ENCODE results near the gene SSBP3.

SSBP3 gene

DNA sequence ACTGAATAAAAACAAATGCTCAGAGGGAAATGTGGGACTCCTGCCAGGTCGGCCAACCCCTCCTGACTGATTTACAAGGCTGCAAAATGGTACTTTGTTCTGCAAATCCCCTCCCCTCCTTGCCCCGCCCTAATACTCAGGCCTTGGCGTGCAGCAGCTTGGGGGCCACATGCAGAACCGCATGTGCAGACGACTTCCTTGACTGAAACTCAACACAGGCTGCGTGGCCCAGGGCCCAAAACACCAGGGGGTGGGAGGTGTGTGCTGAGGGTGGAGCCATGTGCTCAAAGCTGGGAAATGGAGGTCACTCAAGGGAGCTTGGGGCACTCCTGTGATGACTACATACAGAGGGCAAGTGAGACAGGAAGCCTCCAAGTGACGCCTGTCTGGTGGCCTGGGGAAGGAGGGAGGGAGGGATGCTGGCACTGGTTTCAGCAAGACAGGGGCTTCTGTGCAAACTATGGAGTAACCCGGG is 119.0 kb downstream of the SSBP3 start:
- DNase-seq (ENCODE audit: low read depth), result peak; percentile 95
- H3K4me3 ChIP-seq (ENCODE audit: low read depth, low read length), result no peak overlapping the region
- TF ChIP-seq CTCF (conservative IDR thresholded peaks at IDR 0.05; ENCODE audit: low read depth, low read length), result no peak

DNA sequence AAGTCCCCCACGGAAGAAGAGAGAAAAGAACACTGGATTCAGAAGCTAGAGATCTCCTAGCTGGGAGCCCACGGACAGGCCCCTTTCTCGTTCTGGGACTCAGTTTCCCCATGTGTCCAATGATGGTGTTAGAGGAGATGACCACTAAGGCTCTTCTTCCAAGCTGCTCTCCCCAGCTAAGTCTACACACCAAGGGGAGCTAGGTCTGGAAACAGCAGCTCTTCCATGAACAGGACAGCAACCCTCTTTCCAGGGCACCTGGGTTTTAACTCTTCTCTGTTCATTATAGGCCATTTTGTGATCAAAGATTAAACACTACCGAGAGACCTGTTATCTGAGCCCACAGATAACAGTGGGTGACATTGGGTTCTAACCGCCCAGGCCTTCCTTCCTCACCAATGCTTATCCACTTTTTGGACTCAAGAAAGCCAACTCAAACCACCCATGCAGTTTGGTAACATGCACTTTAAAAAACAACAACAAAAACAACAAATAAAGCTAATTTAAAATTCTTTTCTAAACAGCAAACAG is 120.3 kb downstream of the SSBP3 start:
- DNase-seq (ENCODE audit: low read depth), result no peak
- no peak for TF ChIP-seq CTCF (conservative IDR thresholded peaks at IDR 0.05; ENCODE audit: low read depth, low read length)
- no peak overlapping the region for H3K4me3 ChIP-seq (ENCODE audit: low read depth, low read length)

DNA sequence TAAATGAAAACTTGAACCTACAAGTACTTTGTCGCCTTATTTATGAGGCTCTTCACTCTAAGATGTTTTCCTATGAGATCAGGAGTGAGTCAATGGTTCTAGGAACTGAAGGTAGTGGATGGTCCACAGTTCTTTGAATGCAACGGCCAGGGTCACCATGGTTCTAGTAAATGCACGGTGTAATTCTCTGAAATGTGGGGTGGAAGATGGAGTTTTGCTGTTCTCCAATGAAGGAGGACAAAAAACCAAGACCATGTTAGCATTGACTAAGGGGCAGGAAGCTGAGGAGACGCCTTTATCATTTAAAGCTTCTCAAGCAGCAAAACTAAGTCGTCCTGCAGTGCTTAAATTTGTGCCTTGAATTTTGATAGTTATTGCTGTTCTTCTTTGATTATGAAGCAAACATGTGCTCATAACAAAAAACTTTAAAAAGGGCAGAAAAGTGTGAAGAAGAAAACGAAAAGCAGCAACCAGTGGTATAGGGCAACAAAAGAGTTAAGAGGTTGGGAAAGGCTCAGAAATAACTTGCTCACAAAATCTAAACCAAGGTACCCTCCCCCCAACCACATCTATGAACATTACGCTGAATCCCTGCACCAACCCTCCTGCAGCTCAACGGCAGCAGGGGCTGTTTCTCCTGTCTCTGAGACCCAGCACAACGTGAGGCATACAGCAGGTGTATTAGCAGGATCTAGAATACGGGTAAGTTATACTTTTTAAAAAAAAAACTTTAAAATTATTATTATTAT is 121.2 kb downstream of the SSBP3 start:
- H3K4me3 ChIP-seq (ENCODE audit: low read depth, low read length), result no peak overlapping the region
- DNase-seq (ENCODE audit: low read depth), result no peak

GRCh38 chr1:54283635-54284385 is 122.4 kb downstream of the SSBP3 start:
- TF ChIP-seq CTCF (conservative IDR thresholded peaks at IDR 0.05; ENCODE audit: low read depth, low read length), result no peak
- DNase-seq (ENCODE audit: low read depth), result no peak
- H3K4me3 ChIP-seq (ENCODE audit: low read depth, low read length), result no peak overlapping the region

More for the DNA sequence above, 121.2 kb downstream of the SSBP3 start:
- no peak for TF ChIP-seq CTCF (conservative IDR thresholded peaks at IDR 0.05; ENCODE audit: low read depth, low read length)

- H3K4me3 ChIP-seq (ENCODE audit: low read depth, low read length), result no peak overlapping the region
- TF ChIP-seq CTCF (conservative IDR thresholded peaks at IDR 0.05; ENCODE audit: low read depth, low read length), result no peak
- no peak for DNase-seq (ENCODE audit: low read depth)
These were observed 123.9 kb downstream of the SSBP3 start for GRCh38 chr1:54282101-54282847.

DNA sequence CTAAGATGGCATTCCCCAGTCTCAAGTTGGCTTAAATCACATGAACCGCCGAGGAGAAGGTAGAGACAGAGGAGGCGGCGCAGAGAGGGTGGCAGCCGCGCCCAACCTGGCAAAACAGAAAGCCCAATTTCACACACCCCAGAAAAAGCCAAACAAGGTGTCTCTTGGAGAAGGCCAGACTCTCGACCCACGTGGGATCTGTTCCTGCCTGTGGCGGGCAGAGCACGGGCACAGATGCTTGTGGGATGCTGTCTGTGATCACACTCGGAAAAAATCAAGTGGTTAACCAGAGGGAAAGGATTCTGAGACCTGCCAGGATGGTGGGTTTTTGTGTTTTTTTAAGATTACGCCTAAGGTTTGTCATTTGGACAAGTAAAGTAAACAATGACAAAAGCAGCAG is 125.5 kb downstream of the SSBP3 start:
- no peak for TF ChIP-seq CTCF (conservative IDR thresholded peaks at IDR 0.05; ENCODE audit: low read depth, low read length)
- no peak for DNase-seq (ENCODE audit: low read depth)
- no peak overlapping the region for H3K4me3 ChIP-seq (ENCODE audit: low read depth, low read length)
